HL-60 (cell line): ENCODE results near the gene GM2A.

Experiments used
- DNase-seq, 2 experiments: peaks; one replicate each; pipeline ENCODE4 v3.0.0-alpha.2; 2010 to 2020; ENCODE audit warnings: low read depth in 1 of 2, low spot score in 1 of 2
- H3K27ac ChIP-seq: fragments of 250-450 bp; sonication (Bioruptor Pico); replicated peaks from 2 replicates; pipeline ENCODE4 v1.5.1; 2020; ENCODE audit warnings: mild to moderate bottlenecking, moderate library complexity
- H3K27me3 ChIP-seq: fragments of 250-450 bp; sonication (Bioruptor Pico); 2 replicates; pipeline ENCODE4 v1.5.1; 2021; ENCODE audit warnings: mild to moderate bottlenecking, moderate library complexity; ENCODE audit not compliant: insufficient read depth, poor library complexity, severe bottlenecking
- H3K4me3 ChIP-seq: replicated peaks from 2 replicates; pipeline ENCODE4 v1.5.1; 2011; ENCODE audit warnings: mild to moderate bottlenecking, control low read depth, low read length; ENCODE audit not compliant: insufficient read depth
- GABPA ChIP-seq: IDR thresholded peaks from 2 replicates; pipeline ENCODE4 v1.6.1; 2012; ENCODE audit warnings: low read depth
- POLR2AphosphoS5 ChIP-seq: IDR thresholded peaks from 2 replicates; pipeline ENCODE4 v1.6.1; 2012; ENCODE audit warnings: low read depth
- SPI1 ChIP-seq: IDR thresholded peaks from 2 replicates; pipeline ENCODE4 v1.6.1; 2012; ENCODE audit warnings: low read depth, mild to moderate bottlenecking, borderline replicate concordance
- TF ChIP-seq, protein P1 (sequence below): IDR thresholded peaks from 2 replicates; pipeline ENCODE4 v1.6.1; 2012; ENCODE audit warnings: low read depth; ENCODE audit not compliant: insufficient replicate concordance
- TF ChIP-seq, protein P2 (sequence below): IDR thresholded peaks from one replicate; pipeline ENCODE4 v1.5.1; 2011; ENCODE audit warnings: low read length, control low read depth, inconsistent platforms; ENCODE audit not compliant: insufficient read depth

The GM2A gene

DNA sequence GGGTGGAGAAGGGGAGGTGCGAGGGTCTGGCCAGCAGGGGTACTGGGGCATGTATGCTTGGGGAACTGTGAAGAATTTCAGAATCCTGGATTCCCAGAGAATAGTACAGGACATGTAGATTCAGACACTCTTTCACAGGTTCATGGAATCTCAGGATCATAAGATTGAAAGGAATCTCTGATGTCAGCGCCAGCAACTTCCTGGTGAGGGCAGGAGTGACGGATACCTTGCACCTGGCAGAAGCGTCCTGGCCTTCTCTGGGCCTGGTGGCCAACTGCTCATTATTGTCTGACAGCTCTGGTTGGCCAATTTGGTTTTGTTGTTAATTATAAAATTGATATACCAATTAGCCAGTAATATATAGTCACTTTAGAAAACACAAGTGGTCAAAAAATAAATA lies 6.9 kb downstream of the GM2A start:
- Histone ChIP-seq H3K4me3 (no peak overlapping the region), H3K27ac (no peak overlapping the region), H3K27me3 (no peaks in the 10 kb centered on the region)
- TF ChIP-seq, protein P1, sequence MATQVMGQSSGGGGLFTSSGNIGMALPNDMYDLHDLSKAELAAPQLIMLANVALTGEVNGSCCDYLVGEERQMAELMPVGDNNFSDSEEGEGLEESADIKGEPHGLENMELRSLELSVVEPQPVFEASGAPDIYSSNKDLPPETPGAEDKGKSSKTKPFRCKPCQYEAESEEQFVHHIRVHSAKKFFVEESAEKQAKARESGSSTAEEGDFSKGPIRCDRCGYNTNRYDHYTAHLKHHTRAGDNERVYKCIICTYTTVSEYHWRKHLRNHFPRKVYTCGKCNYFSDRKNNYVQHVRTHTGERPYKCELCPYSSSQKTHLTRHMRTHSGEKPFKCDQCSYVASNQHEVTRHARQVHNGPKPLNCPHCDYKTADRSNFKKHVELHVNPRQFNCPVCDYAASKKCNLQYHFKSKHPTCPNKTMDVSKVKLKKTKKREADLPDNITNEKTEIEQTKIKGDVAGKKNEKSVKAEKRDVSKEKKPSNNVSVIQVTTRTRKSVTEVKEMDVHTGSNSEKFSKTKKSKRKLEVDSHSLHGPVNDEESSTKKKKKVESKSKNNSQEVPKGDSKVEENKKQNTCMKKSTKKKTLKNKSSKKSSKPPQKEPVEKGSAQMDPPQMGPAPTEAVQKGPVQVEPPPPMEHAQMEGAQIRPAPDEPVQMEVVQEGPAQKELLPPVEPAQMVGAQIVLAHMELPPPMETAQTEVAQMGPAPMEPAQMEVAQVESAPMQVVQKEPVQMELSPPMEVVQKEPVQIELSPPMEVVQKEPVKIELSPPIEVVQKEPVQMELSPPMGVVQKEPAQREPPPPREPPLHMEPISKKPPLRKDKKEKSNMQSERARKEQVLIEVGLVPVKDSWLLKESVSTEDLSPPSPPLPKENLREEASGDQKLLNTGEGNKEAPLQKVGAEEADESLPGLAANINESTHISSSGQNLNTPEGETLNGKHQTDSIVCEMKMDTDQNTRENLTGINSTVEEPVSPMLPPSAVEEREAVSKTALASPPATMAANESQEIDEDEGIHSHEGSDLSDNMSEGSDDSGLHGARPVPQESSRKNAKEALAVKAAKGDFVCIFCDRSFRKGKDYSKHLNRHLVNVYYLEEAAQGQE = no peak
- TF ChIP-seq GABPA (no peak), POLR2AphosphoS5 (no peak), SPI1 (no peak)
- TF ChIP-seq, protein P2, sequence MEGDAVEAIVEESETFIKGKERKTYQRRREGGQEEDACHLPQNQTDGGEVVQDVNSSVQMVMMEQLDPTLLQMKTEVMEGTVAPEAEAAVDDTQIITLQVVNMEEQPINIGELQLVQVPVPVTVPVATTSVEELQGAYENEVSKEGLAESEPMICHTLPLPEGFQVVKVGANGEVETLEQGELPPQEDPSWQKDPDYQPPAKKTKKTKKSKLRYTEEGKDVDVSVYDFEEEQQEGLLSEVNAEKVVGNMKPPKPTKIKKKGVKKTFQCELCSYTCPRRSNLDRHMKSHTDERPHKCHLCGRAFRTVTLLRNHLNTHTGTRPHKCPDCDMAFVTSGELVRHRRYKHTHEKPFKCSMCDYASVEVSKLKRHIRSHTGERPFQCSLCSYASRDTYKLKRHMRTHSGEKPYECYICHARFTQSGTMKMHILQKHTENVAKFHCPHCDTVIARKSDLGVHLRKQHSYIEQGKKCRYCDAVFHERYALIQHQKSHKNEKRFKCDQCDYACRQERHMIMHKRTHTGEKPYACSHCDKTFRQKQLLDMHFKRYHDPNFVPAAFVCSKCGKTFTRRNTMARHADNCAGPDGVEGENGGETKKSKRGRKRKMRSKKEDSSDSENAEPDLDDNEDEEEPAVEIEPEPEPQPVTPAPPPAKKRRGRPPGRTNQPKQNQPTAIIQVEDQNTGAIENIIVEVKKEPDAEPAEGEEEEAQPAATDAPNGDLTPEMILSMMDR = no peak
- DNase-seq = no peak

DNA sequence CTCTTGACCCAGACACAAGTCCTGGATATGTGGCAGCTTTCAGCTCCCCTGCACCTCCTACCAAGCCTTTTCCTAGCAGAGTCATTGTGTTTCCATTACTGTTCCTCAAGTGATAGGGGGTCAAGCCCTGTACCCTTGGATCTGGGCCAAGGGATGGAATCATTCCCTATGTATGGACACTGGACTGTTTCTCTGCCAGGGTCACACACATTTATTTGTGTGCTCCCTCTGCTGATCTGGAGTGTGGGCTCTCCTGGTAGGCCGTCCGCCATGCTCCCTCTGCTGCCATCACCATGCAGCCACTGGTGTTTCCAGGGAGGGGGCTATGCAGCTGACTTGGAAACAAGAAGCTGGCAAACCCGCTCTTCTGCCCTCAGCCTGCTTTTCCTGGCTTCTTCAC lies 9.5 kb downstream of the GM2A start:
- Histone ChIP-seq H3K27me3 (no peaks in the 10 kb centered on the region), H3K4me3 (no peak overlapping the region), H3K27ac (no peak overlapping the region)
- TF ChIP-seq, protein P1 = no peak
- TF ChIP-seq POLR2AphosphoS5 = no peak
- no peak for DNase-seq

DNA sequence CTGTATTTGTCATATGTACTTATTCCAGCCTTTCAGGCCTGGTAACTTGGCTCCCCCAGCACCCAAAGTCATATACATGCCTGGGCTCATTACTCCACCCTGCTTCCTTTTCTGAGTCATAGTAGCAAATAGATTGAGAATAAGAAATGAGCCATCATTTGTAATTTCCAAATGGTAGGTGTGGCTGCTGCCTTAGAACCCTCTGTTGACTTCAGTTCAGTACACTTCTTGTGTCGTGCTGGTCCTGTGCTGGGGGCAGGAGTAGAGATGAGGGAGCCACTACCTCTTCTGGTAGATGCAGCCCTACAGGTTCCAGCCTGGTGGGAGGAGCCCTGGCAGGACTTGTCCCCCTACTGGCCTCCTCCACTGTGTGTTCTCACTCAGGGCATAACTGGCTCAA lies 11.1 kb downstream of the GM2A start:
- Histone ChIP-seq H3K4me3 (no peak overlapping the region), H3K27me3 (no peaks in the 10 kb centered on the region), H3K27ac (no peak overlapping the region)
- TF ChIP-seq POLR2AphosphoS5 (no peak), SPI1 (no peak), GABPA (no peak)
- TF ChIP-seq, protein P2 = no peak
- TF ChIP-seq, protein P1 = no peak
- DNase-seq = no peak
